A549 (cell line): ENCODE data around the gene CNKSR2. TPM values are rescaled to one million over a fixed set of nuclear protein-coding genes. Genes with fewer than 3 reads are reported as not detected.

Source experiments
- ATAC-seq, 2 experiments: fragments of 200-7000 bp in 1 of 2; fragments of >200 bp in 1 of 2; cut with Nextera tagmentation in 1 of 2; cut with Tn5 transposase in 1 of 2; 3 replicates each; pipeline versions ENCODE4 v1.8.0 to v1.9.1; 2018 to 2020; ENCODE audit warnings: mild to moderate bottlenecking in 1 of 2, moderate library complexity in 1 of 2
- CTCF ChIA-PET: fragments of 300-600 bp; sonication (Branson Sonifier 250); formaldehyde crosslinking; extraction: SDS; loops from one replicate; lab custom pipeline; 2021; ENCODE audit warnings: antibody characterized with exemption, inconsistent platforms; lab: Yijun Ruan, JAX
- POLR2A ChIA-PET: fragments of 350-600 bp; formaldehyde crosslinking; extraction: SDS; loops from one replicate; lab custom pipeline; 2021; ENCODE audit warnings: antibody characterized with exemption, inconsistent platforms; lab: Yijun Ruan, JAX
- DNase-seq, 2 experiments: peaks; one replicate each; pipeline versions ENCODE4 v3.0.0 to v3.0.0-alpha.2; 2011 to 2016; ENCODE audit warnings: low read depth in 1 of 2, low spot score in 1 of 2
- FAIRE-seq: peaks from 2 replicates; lab custom pipeline; 2011; peaks lifted over from hg19 to GRCh38; lab: Jason Lieb, UNC
- H3K27ac ChIP-seq, 2 experiments: fragments of >200 bp; sonication (Bioruptor Twin); formaldehyde crosslinking; 3 replicates each; pipeline ENCODE4 v1.5.1; 2016 to 2017
- H3K4me1 ChIP-seq: fragments of >200 bp; sonication (Bioruptor Twin); formaldehyde crosslinking; 3 replicates; pipeline ENCODE4 v1.6.1; 2016
- H3K4me2 ChIP-seq: fragments of >200 bp; sonication (Bioruptor Twin); formaldehyde crosslinking; 3 replicates; pipeline ENCODE4 v1.6.1; 2016
- H3K4me3 ChIP-seq: fragments of >200 bp; sonication (Bioruptor Twin); formaldehyde crosslinking; 3 replicates; pipeline ENCODE4 v1.5.1; 2016
- H3K9me3 ChIP-seq: fragments of >200 bp; sonication (Bioruptor Twin); formaldehyde crosslinking; 3 replicates; pipeline ENCODE4 v1.6.1; 2016
- BHLHE40 ChIP-seq: IDR thresholded peaks from 2 replicates; pipeline ENCODE4 v1.6.1; 2012; ENCODE audit warnings: low read depth, low read length, inconsistent platforms
- EHF ChIP-seq: fragments of 250-450 bp; sonication (Bioruptor Pico); IDR thresholded peaks from 2 replicates; pipeline ENCODE4 v1.5.0; 2020; ENCODE audit warnings: mild to moderate bottlenecking
- EHMT2 ChIP-seq: fragments of 200-600 bp; sonication (generic); IDR thresholded peaks from 2 replicates; pipeline ENCODE4 v1.6.1; 2016; ENCODE audit warnings: antibody characterized with exemption, low read depth, mild to moderate bottlenecking, moderate library complexity
- FOSB ChIP-seq: fragments of 250-450 bp; sonication (Bioruptor Pico); IDR thresholded peaks from 2 replicates; pipeline ENCODE4 v1.5.0; 2020; ENCODE audit warnings: mild to moderate bottlenecking, moderate library complexity
- HDAC2 ChIP-seq: fragments of 200-600 bp; sonication (generic); IDR thresholded peaks from 2 replicates; pipeline ENCODE4 v1.6.1; 2016
- HEYL ChIP-seq: fragments of 250-450 bp; sonication (Bioruptor Pico); IDR thresholded peaks from 2 replicates; pipeline ENCODE4 v1.8.0; 2021; ENCODE audit warnings: mild to moderate bottlenecking, moderate library complexity
- HOXB13 ChIP-seq: fragments of 250-450 bp; sonication (Bioruptor Pico); IDR thresholded peaks from 2 replicates; pipeline ENCODE4 v1.5.0; 2020; ENCODE audit warnings: low read depth, mild to moderate bottlenecking, moderate library complexity
- HOXB5 ChIP-seq: fragments of 250-450 bp; sonication (Bioruptor Pico); IDR thresholded peaks from 2 replicates; pipeline ENCODE4 v1.5.0; 2020; ENCODE audit warnings: mild to moderate bottlenecking, moderate library complexity
- MAZ ChIP-seq: fragments of 150-350 bp; IDR thresholded peaks from 2 replicates; pipeline ENCODE4 v1.6.1; 2014; ENCODE audit warnings: antibody characterized with exemption, low read depth, low read length, borderline replicate concordance
- RCOR1 ChIP-seq: fragments of 150-350 bp; IDR thresholded peaks from 2 replicates; pipeline ENCODE4 v1.6.1; 2014; ENCODE audit warnings: antibody characterized with exemption, low read length, low read depth
- RFX5 ChIP-seq: fragments of 450-650 bp; IDR thresholded peaks from 2 replicates; pipeline ENCODE4 v1.7.1; 2014; ENCODE audit warnings: antibody characterized with exemption, mild to moderate bottlenecking, moderate library complexity
- RNF2 ChIP-seq: fragments of 200-600 bp; sonication (generic); IDR thresholded peaks from 2 replicates; pipeline ENCODE4 v1.6.1; 2016; ENCODE audit warnings: low read depth, mild to moderate bottlenecking, antibody characterized with exemption, moderate library complexity, borderline replicate concordance
- SMC3 ChIP-seq: fragments of >200 bp; sonication (Bioruptor Twin); formaldehyde crosslinking; IDR thresholded peaks from 3 replicates; pipeline ENCODE4 v1.6.1; 2018; ENCODE audit warnings: inconsistent platforms
- SREBF2 ChIP-seq: fragments of 450-650 bp; IDR thresholded peaks from 2 replicates; pipeline ENCODE4 v1.6.1; 2014; ENCODE audit warnings: mild to moderate bottlenecking, moderate library complexity
- TFCP2L1 ChIP-seq: fragments of 250-450 bp; sonication (Bioruptor Pico); IDR thresholded peaks from 2 replicates; pipeline ENCODE4 v1.5.0; 2021; ENCODE audit warnings: mild to moderate bottlenecking
- TP53 ChIP-seq: fragments of 250-450 bp; sonication (Bioruptor Pico); IDR thresholded peaks from 2 replicates; pipeline ENCODE4 v1.5.0; 2021; ENCODE audit warnings: mild to moderate bottlenecking, moderate library complexity
- ZC3H11A ChIP-seq: fragments of 450-650 bp; IDR thresholded peaks from 2 replicates; pipeline ENCODE4 v1.6.1; 2014; ENCODE audit warnings: antibody characterized with exemption, mild to moderate bottlenecking
- ZSCAN20 ChIP-seq: fragments of 250-450 bp; sonication (Bioruptor Pico); IDR thresholded peaks from 2 replicates; pipeline ENCODE4 v1.8.0; 2022; ENCODE audit warnings: mild to moderate bottlenecking, moderate library complexity
- WGBS: methylation state at CpG from one replicate; pipeline ENCODE4 v1.1.6; 2017; ENCODE audit errors: missing lambda C conversion rate; 5-methylcytosine and 5-hydroxymethylcytosine counted together
- polyA plus RNA-seq, 4 experiments: library from polyadenylated mRNA; depleted of rRNA in 3 of 4; stranded (reverse); fragments of >200 nt; fragmentation: RNase III in 1 of 4; extraction: RNeasy Plus Mini Kit Qiagen cat#74134 plus additional on column Dnase treatment in 1 of 4; gene quantifications; 2 replicates in 3 of 4; 3 replicates in 1 of 4; pipeline ENCODE4 v1.2.3, GENCODE V29; 2011 to 2017
- TF ChIP-seq, protein P1 (sequence below): IDR thresholded peaks from 2 replicates; pipeline ENCODE4 v1.6.1; 2012
- TF ChIP-seq, protein P2 (sequence below): fragments of 250-450 bp; sonication (Bioruptor Pico); IDR thresholded peaks from 2 replicates; pipeline ENCODE4 v1.5.0; 2021; ENCODE audit warnings: mild to moderate bottlenecking, moderate library complexity, borderline replicate concordance
- TF ChIP-seq, protein P3 (sequence below): fragments of >200 bp; sonication (Bioruptor Twin); formaldehyde crosslinking; IDR thresholded peaks from 3 replicates; pipeline ENCODE4 v1.5.1; 2016
- TF ChIP-seq, protein P4 (sequence below): fragments of >200 bp; sonication (Bioruptor Twin); formaldehyde crosslinking; IDR thresholded peaks from 3 replicates; pipeline ENCODE4 v1.6.1; 2016

Gene CNKSR2
- polyA plus RNA-seq, 2 of the 4 experiments (the other 2 are of a cell fraction): 5.8 to 11.4 TPM

GRCh38 chrX:21586001-21586400, 211.8 kb downstream of the CNKSR2 start:
- H3K27ac ChIP-seq: no peak overlapping the region
- no peak overlapping the region for H3K4me3 ChIP-seq
- TF ChIP-seq, protein P1, sequence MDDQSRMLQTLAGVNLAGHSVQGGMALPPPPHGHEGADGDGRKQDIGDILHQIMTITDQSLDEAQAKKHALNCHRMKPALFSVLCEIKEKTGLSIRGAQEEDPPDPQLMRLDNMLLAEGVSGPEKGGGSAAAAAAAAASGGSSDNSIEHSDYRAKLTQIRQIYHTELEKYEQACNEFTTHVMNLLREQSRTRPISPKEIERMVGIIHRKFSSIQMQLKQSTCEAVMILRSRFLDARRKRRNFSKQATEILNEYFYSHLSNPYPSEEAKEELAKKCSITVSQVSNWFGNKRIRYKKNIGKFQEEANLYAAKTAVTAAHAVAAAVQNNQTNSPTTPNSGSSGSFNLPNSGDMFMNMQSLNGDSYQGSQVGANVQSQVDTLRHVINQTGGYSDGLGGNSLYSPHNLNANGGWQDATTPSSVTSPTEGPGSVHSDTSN: no peak
- TF ChIP-seq EHF (CRISPR knock-in tag): no peak
- TF ChIP-seq FOSB: no peak
- no peak for TF ChIP-seq SMC3
- TF ChIP-seq HOXB13 (CRISPR knock-in tag): no peak
- TF ChIP-seq RCOR1: no peak
- TF ChIP-seq BHLHE40: no peak
- TF ChIP-seq RFX5: no peak
- no peak for TF ChIP-seq TP53 (CRISPR knock-in tag)
- no peak for TF ChIP-seq ZSCAN20 (CRISPR knock-in tag)
- TF ChIP-seq MAZ: no peak
- DNase-seq: no peak
- CTCF ChIA-PET: no interaction called here
- 60% methylated on average over 3 of the region's 3 CpGs for WGBS
- ATAC-seq: no peak
- no peak for FAIRE-seq
- H3K9me3 ChIP-seq: no peaks in the 10 kb centered on the region
- POLR2A ChIA-PET: no interaction called here
- no peaks in the 10 kb centered on the region for H3K4me1 ChIP-seq
- H3K4me2 ChIP-seq: no peak overlapping the region

DNA sequence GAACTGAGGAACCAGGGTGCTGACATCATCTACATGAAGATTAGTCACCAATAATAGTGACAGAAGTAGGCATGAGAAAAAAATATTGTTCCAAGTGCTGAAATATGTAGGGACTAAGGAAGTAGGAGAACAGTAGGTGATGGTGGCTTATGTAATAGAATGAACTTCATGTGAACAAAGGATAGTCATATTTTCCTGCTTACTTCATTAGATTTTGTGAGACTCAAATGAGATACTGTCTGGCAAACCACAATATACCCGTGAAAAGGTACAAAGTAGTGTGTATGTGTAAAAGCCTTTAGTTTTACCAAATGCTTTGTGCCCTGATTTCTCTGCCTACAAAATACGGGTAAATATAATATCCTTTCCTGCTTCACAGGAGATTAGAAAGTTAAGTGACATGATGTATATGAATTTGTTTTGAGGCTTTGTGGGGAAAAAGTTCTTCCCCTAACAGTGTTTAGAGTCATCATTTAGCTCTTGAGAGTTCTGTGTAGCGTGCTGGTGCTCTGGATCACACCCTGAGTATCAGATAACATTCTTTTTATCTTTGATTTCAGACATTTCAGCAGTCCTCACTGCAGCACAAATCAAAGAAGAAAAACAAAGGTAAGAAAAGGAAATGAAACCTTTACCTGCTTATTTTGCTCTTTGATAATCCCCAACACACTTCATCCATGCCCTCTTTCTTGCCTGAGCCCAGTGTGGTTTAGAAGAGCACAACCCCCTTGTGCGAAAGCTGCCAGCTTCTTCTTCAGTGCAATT, 216.0 kb downstream of the CNKSR2 start:
- 70% methylated on average over 4 of the region's 4 CpGs for WGBS

More for the DNA sequence above, 216.0 kb downstream of the CNKSR2 start:
- ATAC-seq: no peak
- Histone ChIP-seq H3K4me3 (no peak overlapping the region), H3K27ac (no peak overlapping the region), H3K4me1 (no peaks in the 10 kb centered on the region), H3K4me2 (no peak overlapping the region), H3K9me3 (no peaks in the 10 kb centered on the region)
- no peak for FAIRE-seq
- CTCF ChIA-PET: no interaction called here
- TF ChIP-seq, protein P2, sequence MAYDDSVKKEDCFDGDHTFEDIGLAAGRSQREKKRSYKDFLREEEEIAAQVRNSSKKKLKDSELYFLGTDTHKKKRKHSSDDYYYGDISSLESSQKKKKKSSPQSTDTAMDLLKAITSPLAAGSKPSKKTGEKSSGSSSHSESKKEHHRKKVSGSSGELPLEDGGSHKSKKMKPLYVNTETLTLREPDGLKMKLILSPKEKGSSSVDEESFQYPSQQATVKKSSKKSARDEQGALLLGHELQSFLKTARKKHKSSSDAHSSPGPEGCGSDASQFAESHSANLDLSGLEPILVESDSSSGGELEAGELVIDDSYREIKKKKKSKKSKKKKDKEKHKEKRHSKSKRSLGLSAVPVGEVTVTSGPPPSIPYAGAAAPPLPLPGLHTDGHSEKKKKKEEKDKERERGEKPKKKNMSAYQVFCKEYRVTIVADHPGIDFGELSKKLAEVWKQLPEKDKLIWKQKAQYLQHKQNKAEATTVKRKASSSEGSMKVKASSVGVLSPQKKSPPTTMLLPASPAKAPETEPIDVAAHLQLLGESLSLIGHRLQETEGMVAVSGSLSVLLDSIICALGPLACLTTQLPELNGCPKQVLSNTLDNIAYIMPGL (CRISPR knock-in tag): no peak
- TF ChIP-seq SMC3 (no peak), MAZ (no peak), SREBF2 (no peak), TFCP2L1 (CRISPR knock-in tag) (no peak), RNF2 (no peak), HDAC2 (no peak), EHMT2 (no peak), FOSB (no peak), HOXB5 (no peak), ZSCAN20 (CRISPR knock-in tag) (no peak), ZC3H11A (no peak), HEYL (no peak), EHF (CRISPR knock-in tag) (no peak)
- TF ChIP-seq, protein P3, sequence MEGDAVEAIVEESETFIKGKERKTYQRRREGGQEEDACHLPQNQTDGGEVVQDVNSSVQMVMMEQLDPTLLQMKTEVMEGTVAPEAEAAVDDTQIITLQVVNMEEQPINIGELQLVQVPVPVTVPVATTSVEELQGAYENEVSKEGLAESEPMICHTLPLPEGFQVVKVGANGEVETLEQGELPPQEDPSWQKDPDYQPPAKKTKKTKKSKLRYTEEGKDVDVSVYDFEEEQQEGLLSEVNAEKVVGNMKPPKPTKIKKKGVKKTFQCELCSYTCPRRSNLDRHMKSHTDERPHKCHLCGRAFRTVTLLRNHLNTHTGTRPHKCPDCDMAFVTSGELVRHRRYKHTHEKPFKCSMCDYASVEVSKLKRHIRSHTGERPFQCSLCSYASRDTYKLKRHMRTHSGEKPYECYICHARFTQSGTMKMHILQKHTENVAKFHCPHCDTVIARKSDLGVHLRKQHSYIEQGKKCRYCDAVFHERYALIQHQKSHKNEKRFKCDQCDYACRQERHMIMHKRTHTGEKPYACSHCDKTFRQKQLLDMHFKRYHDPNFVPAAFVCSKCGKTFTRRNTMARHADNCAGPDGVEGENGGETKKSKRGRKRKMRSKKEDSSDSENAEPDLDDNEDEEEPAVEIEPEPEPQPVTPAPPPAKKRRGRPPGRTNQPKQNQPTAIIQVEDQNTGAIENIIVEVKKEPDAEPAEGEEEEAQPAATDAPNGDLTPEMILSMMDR: no peak
- TF ChIP-seq, protein P4, sequence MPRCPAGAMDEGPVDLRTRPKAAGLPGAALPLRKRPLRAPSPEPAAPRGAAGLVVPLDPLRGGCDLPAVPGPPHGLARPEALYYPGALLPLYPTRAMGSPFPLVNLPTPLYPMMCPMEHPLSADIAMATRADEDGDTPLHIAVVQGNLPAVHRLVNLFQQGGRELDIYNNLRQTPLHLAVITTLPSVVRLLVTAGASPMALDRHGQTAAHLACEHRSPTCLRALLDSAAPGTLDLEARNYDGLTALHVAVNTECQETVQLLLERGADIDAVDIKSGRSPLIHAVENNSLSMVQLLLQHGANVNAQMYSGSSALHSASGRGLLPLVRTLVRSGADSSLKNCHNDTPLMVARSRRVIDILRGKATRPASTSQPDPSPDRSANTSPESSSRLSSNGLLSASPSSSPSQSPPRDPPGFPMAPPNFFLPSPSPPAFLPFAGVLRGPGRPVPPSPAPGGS: no peak
- no peak for DNase-seq
- POLR2A ChIA-PET: no interaction called here
